PC-9 (cell line): ENCODE measurements around the gene CFAP99. TPM values are rescaled to one million over a fixed set of nuclear protein-coding genes. Genes with fewer than 3 reads are reported as not detected.
"Not testable (repeated sequence)": the region's sequence is repeated elsewhere in the genome, so short reads cannot be mapped to it uniquely, and the experiment has no call there.

Source experiments
- BruUV-seq: library from RNA; stranded (reverse); fragments of 400-500 nt; replicated peaks from 2 replicates; lab custom pipeline; 2021; lab: Mats Ljungman, UMichigan
- CTCF ChIA-PET: fragments of 300-600 bp; sonication (Branson Sonifier 250); formaldehyde crosslinking; loops from one replicate; lab custom pipeline; 2022; ENCODE audit warnings: antibody characterized with exemption; lab: Charles Lee
- POLR2A ChIA-PET: fragments of 300-600 bp; sonication (Branson Sonifier 250); formaldehyde crosslinking; loops from one replicate; lab custom pipeline; 2022; ENCODE audit warnings: antibody characterized with exemption; ENCODE audit not compliant: unreplicated experiment; lab: Charles Lee
- DNase-seq, 2 experiments: peaks; one replicate each; pipeline versions ENCODE4 v3.0.0 to v3.0.0-alpha.2; 2015 to 2022; ENCODE audit warnings: mixed read lengths in 1 of 2
- H2AFZ ChIP-seq: fragments of 200-600 bp; sonication (generic); 2 replicates; pipeline ENCODE4 v1.8.1; 2017; ENCODE audit warnings: antibody characterized with exemption
- H3F3A ChIP-seq: fragments of 200-600 bp; sonication (generic); 2 replicates; pipeline ENCODE4 v1.8.1; 2017; ENCODE audit warnings: antibody characterized with exemption, mild to moderate bottlenecking, low read depth; ENCODE audit not compliant: insufficient read depth
- H3K27ac ChIP-seq: fragments of 200-600 bp; sonication (generic); 2 replicates; pipeline ENCODE4 v1.6.1; 2016; ENCODE audit warnings: mixed run types
- H3K27me3 ChIP-seq: fragments of 200-600 bp; sonication (generic); 2 replicates; pipeline ENCODE4 v1.6.1; 2016; ENCODE audit warnings: low read depth, mixed run types; ENCODE audit not compliant: insufficient read depth
- H3K36me3 ChIP-seq: fragments of 200-600 bp; sonication (generic); 2 replicates; pipeline ENCODE4 v1.6.1; 2016; ENCODE audit warnings: low read depth, mixed run types
- H3K4me1 ChIP-seq: fragments of 200-600 bp; sonication (generic); replicated peaks from 2 replicates; pipeline ENCODE4 v1.6.1; 2016; ENCODE audit warnings: mixed run types; ENCODE audit not compliant: insufficient read depth
- H3K4me2 ChIP-seq: fragments of 200-600 bp; sonication (generic); 2 replicates; pipeline ENCODE4 v1.6.1; 2017; ENCODE audit warnings: mixed run types
- H3K4me3 ChIP-seq: fragments of 200-600 bp; sonication (generic); 2 replicates; pipeline ENCODE4 v1.6.1; 2016; ENCODE audit warnings: mixed run types
- H3K79me2 ChIP-seq: fragments of 200-600 bp; sonication (generic); 2 replicates; pipeline ENCODE4 v1.6.1; 2017; ENCODE audit warnings: low read depth, mixed run types
- H3K9me2 ChIP-seq: fragments of 200-600 bp; sonication (generic); 2 replicates; pipeline ENCODE4 v1.8.1; 2017; ENCODE audit warnings: mild to moderate bottlenecking; ENCODE audit not compliant: insufficient read depth
- H3K9me3 ChIP-seq: fragments of 200-600 bp; sonication (generic); 2 replicates; pipeline ENCODE4 v1.8.1; 2016; ENCODE audit warnings: low read depth; ENCODE audit not compliant: insufficient read depth
- H4K20me1 ChIP-seq: fragments of 200-600 bp; sonication (generic); 2 replicates; pipeline ENCODE4 v1.8.1; 2017; ENCODE audit not compliant: insufficient read depth
- CTCF ChIP-seq: fragments of 200-600 bp; sonication (generic); conservative IDR thresholded peaks from 2 replicates; pipeline ENCODE4 v1.6.1; 2017; ENCODE audit warnings: mixed run types, antibody characterized with exemption, mild to moderate bottlenecking, moderate library complexity
- EZH2 ChIP-seq: fragments of 200-600 bp; sonication (generic); IDR thresholded peaks from 2 replicates; pipeline ENCODE4 v1.8.0; 2017; ENCODE audit warnings: antibody characterized with exemption, low read depth
- intact Hi-C: fragments of 100-400 bp; cut with micrococcal nuclease; formaldehyde crosslinking; loops from one replicate; pipeline ENCODE4 v1.10.0; 2022; ENCODE audit not compliant: unreplicated experiment
- total RNA-seq: library from RNA; stranded (reverse); gene quantifications from 2 replicates; pipeline ENCODE4 v1.2.3, GENCODE V29; 2021

The CFAP99 gene
- total RNA-seq, 1 experiment from 2014 or later = 0.85 TPM

DNA sequence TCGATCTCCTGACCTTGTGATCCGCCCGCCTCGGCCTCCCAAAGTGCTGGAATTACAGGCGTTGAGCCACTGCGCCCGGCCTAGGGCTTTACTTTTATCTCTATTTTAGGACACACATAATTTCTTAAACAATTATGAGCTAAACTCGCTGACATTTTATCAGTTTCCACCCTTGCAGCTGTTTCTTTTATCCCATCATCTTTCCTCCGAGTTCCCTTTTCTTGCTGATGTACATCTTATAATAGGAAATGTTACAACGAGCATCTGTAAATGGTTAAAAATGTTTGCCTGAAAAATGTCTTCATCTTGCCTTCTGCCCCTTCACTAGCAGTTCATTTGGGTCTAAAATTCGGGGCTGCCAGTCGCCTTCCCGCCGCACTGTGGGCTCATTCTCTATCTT lies 41.5 kb upstream of the CFAP99 start:
- intact Hi-C loops = no loop called here
- H3K4me2 ChIP-seq = no peak overlapping the region
- H3K27me3 ChIP-seq = 0 out of 2 replicates have a peak, but pooled peaks cover 3% of the 10 kb centered on the region
- H2AFZ ChIP-seq = no peak overlapping the region
- no peak for DNase-seq
- no peaks in the 10 kb centered on the region for H3K4me1 ChIP-seq
- no peaks in the 10 kb centered on the region for H3F3A ChIP-seq
- H4K20me1 ChIP-seq = no peaks in the 10 kb centered on the region
- no peaks in the 10 kb centered on the region for H3K79me2 ChIP-seq
- no peaks in the 10 kb centered on the region for H3K9me2 ChIP-seq
- POLR2A ChIA-PET = no interaction called here
- TF ChIP-seq EZH2 (no peak), CTCF (no peak)
- no TSS peak for BruUV-seq
- no peaks in the 10 kb centered on the region for H3K36me3 ChIP-seq
- no peaks in the 10 kb centered on the region for H3K9me3 ChIP-seq
- no peak overlapping the region for H3K27ac ChIP-seq
- CTCF ChIA-PET = no interaction called here
- no peak overlapping the region for H3K4me3 ChIP-seq

- no TSS peak for BruUV-seq
- DNase-seq = no peak
- Histone ChIP-seq H3K36me3 (no peaks in the 10 kb centered on the region), H3K4me1 (no peaks in the 10 kb centered on the region), H3F3A (no peaks in the 10 kb centered on the region), H3K27me3 (0 out of 2 replicates have a peak, but pooled peaks cover 3% of the 10 kb centered on the region), H3K27ac (no peak overlapping the region), H2AFZ (no peak overlapping the region), H3K4me2 (no peak overlapping the region), H3K9me3 (no peaks in the 10 kb centered on the region), H4K20me1 (no peaks in the 10 kb centered on the region), H3K9me2 (no peaks in the 10 kb centered on the region), H3K4me3 (no peak overlapping the region), H3K79me2 (no peaks in the 10 kb centered on the region)
- intact Hi-C loops = no loop called here
- TF ChIP-seq CTCF (no peak), EZH2 (no peak)
- ChIA-PET POLR2A (no interaction called here), CTCF (no interaction called here)
Measured at GRCh38 chr4:2378401-2378800, 40.4 kb upstream of the CFAP99 start.

DNA sequence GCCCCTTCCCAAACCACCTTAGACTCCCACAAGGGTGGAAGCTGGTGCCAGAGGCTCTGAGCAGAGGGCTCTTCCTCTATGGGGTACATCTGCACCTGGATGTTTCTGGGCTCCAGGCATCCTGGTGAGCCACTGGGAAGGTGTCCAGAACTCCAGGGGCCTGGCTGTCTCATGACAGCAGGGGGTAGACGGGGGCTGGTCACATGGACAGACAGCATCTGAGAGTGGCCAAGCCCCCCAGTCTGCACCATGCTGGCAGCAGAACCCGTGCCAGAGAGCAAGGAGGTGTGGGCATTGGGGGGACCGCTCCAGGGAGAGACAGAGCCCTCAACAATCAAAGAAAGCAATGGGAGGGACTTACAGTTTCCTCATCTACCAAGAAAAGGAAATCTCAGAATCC lies 39.9 kb upstream of the CFAP99 start:
- TF ChIP-seq CTCF = no peak
- TF ChIP-seq EZH2 = no peak
- no peak for DNase-seq
- H3K27ac ChIP-seq = no peak overlapping the region
- no peak overlapping the region for H2AFZ ChIP-seq
- H3K4me3 ChIP-seq = no peak overlapping the region
- intact Hi-C loops = no loop called here
- H3K27me3 ChIP-seq = 0 out of 2 replicates have a peak, but pooled peaks cover 3% of the 10 kb centered on the region
- no peaks in the 10 kb centered on the region for H3K9me3 ChIP-seq
- no peaks in the 10 kb centered on the region for H3F3A ChIP-seq
- no peaks in the 10 kb centered on the region for H3K79me2 ChIP-seq
- H4K20me1 ChIP-seq = no peaks in the 10 kb centered on the region
- BruUV-seq = no TSS peak
- no peaks in the 10 kb centered on the region for H3K36me3 ChIP-seq
- no peaks in the 10 kb centered on the region for H3K4me1 ChIP-seq
- CTCF ChIA-PET = no interaction called here
- POLR2A ChIA-PET = no interaction called here
- H3K9me2 ChIP-seq = no peaks in the 10 kb centered on the region
- H3K4me2 ChIP-seq = no peak overlapping the region

- CTCF ChIA-PET = not testable (repeated sequence)
Measured at GRCh38 chr4:2380589-2380988, 38.2 kb upstream of the CFAP99 start.

DNA sequence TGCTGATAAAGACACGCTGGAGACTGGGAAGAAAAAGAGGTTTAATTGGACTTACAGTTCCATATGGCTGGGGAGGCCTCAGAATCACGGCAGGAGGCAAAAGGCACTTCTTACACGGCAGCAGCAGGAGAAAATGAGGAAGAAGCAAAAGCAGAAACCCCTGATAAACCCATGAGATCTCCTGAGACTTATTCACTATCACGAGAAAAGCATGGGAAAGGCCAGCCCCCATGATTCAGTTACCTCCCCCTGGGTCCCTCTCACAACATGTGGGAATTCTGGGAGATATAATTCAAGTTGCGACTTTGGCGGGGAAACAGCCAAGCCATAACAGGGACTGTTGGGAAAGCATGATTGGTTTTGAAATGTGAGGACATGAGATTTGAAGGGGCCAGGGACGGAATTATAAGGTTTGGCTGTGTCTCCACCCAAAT lies 36.0 kb upstream of the CFAP99 start:
- intact Hi-C loops, H3K9me3 ChIP-seq, H3K36me3 ChIP-seq, H2AFZ ChIP-seq, CTCF ChIA-PET, H3K79me2 ChIP-seq, H3K9me2 ChIP-seq, H3K4me1 ChIP-seq, POLR2A ChIA-PET, H3K4me2 ChIP-seq, H3F3A ChIP-seq, H3K27me3 ChIP-seq, H4K20me1 ChIP-seq, H3K4me3 ChIP-seq, BruUV-seq, H3K27ac ChIP-seq, DNase-seq: not testable (repeated sequence)

More at GRCh38 chr4:2380589-2380988, 38.2 kb upstream of the CFAP99 start:
- H3K4me1 ChIP-seq, H3K4me3 ChIP-seq, intact Hi-C loops, H3K4me2 ChIP-seq, POLR2A ChIA-PET, H2AFZ ChIP-seq, H3K79me2 ChIP-seq, H3K9me3 ChIP-seq, H3K27me3 ChIP-seq, H3F3A ChIP-seq, H3K27ac ChIP-seq, H3K36me3 ChIP-seq, H3K9me2 ChIP-seq, H4K20me1 ChIP-seq, BruUV-seq, DNase-seq: not testable (repeated sequence)
